ENCODE data around the gene ABHD17A.
A peak's percentile ranks its signal among the peaks of the same experiment; 100 is the strongest.
"Not testable (repeated sequence)": the region's sequence is repeated elsewhere in the genome, so short reads cannot be mapped to it uniquely, and the experiment has no call there.

The ABHD17A gene

DNA sequence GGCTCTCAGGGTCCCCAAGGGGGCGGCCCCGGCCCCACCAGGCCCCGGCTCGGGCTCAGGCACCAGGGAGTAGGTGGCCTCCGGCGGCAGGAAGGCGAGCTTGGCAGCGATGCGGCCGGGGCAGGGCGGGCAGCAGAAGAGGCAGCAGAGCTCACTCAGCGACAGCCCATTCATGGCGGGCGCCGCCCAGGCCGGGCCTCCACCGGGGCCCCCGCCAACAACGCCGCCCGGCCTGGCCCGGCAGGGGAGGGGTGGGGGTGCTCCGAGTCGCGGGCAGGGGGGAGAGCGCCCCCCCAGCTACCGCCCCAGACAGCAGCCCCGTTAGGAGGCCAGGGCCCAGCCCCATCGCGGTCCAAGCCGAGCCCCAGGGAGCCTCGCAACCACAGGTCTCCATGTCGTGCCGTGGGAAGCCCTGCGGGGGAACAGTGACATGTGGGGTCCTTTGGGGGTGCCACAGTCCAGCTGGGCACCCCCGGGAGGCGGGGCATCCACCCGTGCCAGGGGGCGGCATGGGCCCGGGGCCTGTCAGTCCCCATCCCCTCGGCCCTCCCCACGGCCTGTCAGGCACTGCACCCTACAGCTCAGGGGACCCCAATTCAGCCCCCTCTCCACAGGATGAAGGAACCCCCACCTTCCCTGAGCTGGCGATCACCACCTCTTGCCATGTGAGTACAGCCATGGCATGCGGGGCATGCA, 3.8 kb downstream of the ABHD17A start:
- DNase-seq (ENCODE audit: low read depth in 2 of 2): not testable (repeated sequence)

DNA sequence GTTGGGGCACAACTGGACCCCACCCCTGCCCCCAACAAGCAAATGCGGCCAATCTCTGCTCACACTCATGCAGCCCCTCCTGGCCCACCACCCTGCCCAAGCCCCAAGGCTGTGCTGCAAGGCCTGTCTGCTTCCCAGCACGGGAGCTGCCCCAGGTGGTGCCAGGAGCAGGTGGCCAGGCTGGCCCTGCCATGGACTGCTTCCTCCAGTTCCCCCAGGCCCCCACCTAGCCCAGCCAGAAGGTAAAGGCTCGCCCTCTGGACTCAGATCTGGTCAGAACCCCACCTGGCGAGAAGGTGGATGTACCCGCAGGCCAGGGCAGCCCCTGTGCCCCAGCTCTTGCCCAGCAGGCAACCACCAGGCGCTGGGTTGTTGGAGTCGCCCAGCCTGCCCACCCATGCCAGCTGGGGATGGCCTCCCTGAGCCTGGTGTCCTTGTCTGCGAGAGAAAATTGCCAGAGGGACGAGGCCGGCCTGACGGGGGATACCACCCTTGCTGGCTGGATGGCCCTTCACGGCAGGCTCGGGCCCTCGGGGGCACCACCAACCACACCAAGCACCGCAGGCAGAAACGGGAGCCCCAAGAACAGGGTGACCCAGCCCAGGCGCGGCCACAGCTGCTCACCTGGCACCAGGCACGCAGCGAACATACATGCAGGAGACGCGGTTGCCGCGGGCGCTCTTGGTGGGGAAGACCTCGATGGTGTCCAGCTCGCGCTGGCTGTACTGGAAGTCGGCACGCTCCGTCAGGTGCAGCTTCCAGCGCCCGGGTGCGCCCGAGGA, 4.5 kb downstream of the ABHD17A start:
- no peak for DNase-seq (ENCODE audit: low read depth in 2 of 2)

DNA sequence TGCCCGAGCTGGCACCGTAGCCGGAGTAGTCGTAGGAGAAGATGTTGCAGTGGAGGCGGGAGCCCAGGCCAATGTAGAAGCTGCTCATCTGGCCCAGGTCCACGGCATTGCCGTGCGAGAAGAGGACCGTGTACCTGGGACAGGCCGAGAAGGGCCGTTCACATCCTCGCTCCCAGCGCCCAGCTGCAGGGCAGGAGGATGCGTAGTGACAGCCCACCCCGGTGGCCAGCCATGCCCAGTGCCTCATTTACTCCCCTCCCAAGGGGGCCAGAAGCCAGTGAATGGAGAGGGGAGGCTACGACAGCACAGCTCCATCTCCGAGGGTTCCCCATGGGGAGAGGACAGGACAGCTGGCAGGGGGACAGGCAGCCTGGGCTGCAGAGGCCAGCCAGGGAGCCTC, 5.3 kb downstream of the ABHD17A start:
- not testable (repeated sequence) for DNase-seq (ENCODE audit: low read depth in 2 of 2)

DNA sequence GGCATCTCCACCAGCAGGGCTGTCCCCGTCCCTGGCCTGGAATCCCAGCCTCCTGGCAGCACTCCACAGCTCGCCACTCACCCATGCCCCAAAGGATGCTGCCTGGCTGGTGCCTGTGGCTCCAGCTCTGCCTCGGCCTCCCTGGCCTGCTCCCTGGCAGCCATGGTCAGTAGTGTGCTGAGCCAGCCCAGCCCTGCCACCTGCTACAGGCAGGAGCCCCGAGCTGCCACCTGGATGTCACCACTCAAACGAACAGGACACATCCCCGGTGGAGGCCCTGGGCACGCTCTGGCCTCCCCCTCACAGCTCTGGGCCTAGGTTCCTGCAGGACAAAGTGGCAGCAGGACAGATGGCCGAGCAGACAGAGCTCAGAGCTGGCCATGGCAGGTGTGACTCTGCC, 6.7 kb downstream of the ABHD17A start:
- DNase-seq (ENCODE audit: low read depth in 2 of 2): not testable (repeated sequence)

DNA sequence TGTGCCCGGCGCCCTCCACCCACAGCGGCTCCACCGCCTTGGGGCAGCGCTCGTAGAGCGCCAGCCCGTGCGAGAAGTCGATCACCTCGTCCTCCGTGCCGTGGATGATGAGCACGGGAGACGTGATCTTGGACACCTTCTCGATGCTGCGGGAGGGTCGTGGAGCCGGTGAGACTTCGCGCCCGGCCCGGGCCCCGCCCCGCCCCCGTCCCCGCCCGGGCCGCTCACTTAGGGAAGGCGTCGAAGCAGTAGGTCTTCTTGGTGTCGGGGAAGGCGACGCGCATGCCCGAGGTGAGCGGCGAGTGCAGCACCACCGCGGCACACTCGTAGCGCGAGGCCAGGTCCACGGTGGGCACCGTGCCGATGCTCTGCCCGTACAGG, 8.0 kb downstream of the ABHD17A start:
- DNase-seq (ENCODE audit: low read depth in 2 of 2): not testable (repeated sequence)

DNA sequence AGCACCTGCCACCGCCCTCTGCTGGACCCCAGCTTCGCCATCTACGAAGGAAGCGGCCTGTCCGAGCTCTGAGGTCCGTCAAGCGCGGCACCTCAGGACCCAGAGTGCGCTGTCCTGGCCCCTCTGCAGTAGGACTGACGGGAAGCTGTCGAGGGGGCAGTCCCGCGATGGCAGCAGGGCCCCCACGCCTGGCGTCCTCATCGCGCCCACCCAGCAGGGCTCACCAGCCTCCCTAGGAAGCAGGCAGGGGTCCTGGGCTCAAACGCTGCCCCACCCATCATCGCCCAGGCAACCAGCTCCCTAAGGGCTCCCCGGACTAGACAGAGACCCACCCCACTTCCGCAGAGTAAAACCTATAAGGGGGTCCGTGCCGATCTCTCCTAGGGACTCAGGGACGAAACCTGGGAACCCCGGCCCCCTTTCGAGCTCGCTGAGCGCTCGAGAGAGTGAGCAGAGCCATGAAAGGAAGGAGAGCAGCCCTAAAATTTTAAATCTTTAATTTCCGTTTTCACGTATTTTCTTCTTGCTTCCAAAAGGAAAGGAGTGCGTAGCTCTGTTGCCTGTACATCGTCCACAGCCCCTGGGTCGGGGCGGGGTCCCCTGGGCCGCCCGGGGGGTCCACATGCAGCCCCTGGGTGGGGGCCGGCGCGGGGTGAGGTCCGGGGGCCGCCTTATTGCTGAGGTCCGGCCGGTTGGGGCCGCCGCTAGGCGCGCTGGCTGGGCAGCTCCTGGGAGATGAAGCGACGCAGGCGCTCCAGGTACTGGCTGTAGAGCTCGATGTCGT, 8.6 kb downstream of the ABHD17A start:
- not testable (repeated sequence) for DNase-seq (ENCODE audit: low read depth in 2 of 2)

DNA sequence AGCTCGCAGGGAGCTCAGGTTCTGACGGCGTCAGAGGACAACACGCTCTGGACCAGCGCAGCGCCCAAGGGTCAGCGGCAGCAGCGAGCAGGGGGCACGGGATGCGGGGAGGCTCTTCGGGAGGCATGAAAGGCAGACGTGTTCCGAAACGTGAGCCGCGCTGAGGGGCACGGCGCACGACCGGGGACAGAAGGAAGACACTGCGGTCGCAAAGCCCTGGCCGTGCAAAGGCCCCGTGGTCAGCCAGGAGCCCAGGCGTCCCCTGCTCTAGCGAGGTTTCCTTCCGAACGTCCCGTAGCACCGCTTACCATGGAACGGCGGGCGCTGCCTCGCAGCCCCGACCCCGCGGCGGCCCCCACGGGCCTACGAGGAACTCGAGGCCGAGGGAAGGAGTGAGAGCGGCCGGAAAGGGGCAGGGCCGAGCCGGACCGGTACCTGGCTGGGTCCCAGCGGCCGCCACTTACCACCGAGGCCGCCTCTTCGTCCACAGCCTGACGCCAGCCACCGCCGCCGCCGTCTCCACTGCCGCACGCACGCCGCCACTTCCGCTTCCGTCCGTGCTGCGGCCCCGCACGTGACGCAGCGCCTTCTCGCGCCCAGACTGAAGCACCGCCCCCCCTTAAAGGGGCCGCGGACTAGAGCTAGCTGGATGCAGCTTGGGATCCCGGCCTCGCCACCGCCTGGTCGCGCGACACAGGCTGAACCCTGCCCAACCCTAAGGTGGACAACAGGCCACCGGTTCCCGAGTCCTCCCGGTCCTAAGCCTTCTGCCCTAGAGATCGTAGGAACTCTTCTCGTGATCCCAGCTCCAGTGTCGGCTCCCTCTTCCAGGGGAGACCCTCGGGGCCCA, 9.4 kb downstream of the ABHD17A start:
- DNase-seq (ENCODE audit: low read depth in 2 of 2): peak; percentile 64 to 72

DNA sequence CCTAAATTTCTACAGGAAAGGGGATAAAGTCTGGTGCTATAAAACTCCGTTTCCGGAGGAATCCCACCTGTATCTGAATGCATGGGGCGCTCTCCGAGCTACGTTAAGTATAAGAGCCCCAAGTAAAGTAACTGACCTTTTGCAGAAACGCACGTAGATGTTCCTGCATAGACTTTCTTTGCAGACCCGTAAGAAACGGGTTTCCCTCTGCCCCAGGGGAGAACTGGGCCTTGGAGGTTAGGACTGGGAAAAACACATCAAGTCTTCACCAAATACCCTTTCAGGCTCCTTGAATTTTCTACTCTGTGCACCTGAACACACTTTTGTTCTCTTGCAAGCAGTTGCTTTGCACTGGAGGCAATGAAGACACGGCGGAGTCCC, 10.0 kb downstream of the ABHD17A start:
- DNase-seq (ENCODE audit: low read depth in 2 of 2): not testable (repeated sequence)

DNA sequence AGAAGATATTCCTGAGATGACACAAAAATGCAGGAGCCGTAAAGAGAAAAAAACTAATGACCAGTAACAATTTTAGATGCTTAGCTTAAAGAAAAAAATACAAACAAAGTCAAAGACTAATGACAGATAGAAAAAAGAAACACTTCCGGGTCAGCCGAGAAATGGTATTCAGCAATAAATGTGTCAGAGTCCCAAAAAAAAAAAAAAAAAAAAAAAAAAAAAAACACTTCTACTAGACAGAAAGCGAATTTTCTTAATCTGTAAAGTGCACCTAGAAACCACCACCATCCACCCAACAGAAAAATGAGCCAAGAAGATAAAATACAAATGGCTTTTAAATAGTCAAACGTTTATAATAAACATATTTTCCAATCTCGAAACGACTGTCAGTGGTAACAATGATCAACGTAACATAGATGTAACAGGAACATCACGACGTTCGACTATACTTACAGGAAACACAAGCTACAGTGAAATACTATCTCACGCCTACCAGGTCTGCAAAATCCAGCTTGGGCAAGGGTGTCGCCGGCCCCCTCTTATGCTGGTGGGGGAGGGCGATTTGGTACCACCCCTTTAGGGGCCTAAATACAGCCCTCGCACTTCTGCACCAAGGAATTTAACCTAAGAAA, 10.6 kb downstream of the ABHD17A start:
- DNase-seq (ENCODE audit: low read depth in 2 of 2): no peak

DNA sequence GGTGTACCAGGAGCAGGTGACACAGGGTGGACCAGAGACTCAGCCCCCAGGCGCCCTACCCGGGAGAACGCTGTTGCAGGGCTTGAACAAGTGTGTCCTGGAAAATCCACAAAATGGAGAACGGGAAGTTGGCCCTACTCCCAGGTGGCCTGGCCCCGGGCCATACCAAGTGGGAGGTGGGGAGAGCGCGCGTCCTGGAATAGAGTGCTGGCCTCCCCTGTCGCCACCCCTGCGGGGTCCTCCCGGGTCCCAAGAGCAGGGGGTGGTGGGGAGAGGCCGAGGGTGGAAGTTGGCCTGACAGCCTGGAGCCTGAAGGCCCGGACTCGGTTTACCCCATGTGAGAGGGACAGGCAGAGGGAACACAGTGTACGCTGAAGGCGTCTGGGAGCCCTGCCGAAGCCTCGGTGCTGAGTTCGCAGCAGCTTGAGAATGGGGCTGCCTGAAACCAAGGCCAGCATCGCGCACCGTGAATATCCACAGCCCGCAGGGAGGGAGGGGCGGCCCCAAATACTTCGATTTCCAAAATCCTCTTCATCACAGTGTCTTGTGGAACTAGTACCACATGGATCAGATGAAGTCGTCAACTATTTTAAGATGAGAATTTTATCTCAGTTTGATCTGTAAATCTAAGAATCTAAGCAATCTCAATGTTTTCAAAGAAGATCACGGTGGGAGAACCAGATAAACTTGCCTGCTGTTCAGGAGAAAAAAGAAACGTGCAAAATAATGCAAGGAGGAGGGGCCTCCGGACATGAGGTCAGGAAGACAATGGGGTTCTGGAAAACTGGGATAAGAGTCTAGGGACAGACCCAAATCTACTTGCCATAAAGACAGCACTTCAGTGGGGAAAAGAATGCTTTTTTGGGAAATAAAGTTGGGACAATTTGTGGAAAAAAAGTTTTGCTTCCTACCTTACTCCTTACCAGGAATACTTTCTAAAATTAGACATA, 11.5 kb downstream of the ABHD17A start:
- no peak for DNase-seq (ENCODE audit: low read depth in 2 of 2)

DNA sequence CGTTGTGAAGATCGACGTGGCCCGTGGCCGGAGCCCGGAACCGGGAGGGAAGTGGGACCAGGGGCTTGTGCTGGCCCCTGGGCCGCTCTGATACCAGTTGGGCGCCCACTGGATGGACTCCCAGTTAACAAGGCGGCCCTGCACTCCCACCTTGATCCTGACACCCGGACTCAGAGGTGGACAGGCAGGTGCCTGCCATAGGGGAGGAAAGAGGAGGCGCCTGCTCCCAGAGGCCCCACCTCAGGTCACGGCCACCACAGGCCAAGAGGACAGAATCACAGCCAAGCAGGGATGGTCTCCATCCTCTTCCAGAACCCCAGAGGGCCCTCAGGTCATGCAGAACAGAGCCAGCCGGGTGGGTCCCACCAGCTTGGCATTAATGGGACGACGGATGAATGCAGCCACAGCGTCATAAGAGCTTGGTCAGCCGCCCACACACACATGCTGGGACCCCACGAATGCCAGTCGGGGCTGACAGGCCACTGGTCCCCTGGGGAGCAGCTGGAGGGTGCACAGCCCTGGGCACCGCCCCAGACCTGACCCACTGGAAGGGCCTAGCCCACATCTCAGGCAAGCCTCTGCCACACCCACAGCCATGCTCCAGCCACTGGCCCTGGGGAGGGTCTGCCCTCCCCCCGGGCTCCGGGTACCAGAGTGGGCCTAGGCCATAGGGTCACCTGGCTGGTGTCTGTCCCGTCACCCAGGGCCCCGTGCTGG, 12.3 kb downstream of the ABHD17A start:
- DNase-seq (ENCODE audit: low read depth in 2 of 2): no peak

DNA sequence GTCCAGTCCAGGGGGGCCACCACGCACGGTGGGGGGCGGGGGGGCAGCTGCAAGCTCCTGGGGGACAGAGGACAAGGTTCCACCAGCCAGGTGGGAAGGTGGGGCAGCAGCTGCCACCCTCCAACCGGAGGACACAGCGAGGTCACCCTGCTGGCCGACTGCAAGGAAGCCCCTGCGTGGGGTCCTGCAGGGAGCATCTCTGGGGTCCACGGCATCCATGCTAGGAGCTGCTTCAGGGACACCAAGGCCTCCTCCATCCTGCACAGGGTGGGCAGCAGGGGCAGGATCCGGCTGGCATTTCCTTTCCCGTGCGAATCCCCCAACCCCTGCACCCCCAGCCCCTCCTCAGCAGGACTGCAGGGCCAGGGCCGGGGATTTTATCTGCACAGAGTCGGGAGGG, 13.7 kb downstream of the ABHD17A start:
- DNase-seq (ENCODE audit: low read depth in 2 of 2): no peak

DNA sequence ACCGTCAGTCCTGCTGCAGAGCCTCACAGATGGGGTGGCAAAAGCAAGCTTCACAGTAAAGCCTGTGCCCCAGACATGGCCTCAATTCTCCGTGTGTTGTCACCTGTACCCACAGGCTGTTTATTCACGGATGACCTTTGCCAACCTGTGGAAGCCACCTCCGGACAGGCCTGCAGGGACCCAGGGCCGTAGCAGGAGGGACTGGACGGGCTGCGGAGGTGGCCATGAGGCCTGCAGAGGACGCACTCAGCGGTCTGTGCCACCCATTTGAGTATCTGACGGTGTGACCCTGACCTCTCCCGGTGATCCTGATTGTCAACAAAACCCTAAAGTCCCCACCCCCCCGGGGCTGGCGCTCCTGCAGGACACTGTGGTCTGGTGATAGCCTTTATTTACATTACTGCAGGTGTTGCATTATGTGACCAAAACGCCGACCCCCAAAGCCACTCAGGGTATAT, 14.1 kb downstream of the ABHD17A start:
- no peak for DNase-seq (ENCODE audit: low read depth in 2 of 2)

DNA sequence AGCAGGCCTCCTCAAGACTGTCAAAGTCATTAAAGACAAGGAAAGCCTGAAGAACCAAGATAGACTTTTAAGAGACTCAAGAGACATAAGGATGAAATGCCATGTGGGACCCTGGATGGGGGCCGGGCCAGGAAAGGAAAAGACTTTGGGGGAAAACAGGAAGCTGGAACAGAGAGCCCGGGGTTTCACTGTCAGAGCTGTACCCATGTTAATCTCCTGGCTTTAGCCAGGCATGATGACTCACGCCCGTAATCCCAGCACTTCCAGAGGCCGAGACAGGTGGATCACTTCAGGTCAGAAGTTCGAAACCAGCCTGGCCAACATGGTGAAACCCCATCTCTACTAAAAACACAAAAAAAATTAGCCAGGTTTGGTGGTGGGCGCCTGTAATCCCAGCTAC, 16.3 kb downstream of the ABHD17A start:
- DNase-seq (ENCODE audit: low read depth in 2 of 2): no peak

DNA sequence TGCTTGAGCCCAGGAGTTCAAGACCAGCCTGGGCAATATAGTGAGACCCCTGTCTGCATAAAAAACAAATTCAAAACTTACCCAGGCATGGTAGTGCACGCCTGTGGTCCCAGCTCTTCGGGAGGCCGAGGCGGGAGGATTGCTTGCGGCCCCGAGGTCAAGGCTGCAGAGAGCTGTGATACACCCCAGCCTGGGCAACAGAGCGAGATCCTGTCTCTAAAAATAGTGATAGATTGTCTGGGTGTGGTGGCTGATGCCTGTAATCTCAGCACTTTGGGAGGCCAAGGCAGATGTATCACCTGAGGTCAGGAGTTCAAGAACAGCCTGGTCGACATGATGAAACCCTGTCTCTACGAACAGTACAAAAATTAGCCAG, 18.0 kb downstream of the ABHD17A start:
- no peak for DNase-seq (ENCODE audit: low read depth in 2 of 2)

DNA sequence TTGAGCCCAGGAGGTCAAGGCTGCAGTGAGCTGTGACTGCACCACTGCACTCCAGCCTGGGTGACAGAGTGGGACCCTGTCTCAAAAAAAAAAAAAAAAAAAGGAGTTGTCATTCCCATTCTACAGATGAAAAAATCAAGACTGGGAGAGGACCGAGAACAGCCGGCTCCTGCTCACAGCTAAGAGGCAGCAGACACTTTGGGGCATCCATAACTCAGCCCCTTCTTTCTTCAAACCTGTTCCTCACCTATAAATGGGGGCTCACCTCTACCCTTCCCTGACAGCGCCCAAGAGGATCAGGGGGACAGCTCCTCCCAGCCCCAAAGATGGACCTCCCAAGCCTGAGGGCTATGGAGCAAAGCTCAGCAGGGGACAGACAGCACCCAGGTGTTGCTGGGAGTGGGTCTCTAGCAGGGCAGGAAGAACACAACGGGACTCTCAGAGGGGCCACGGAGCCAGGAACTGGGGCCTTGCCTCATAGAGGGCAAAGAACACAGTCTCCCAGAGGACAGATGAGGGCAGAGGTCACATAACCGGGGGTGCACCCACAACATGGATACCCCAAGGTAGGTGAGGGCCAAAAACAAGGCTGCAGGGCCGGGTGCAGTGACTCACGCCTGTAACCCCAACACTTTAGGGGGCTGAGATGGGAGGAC, 18.5 kb downstream of the ABHD17A start:
- no peak for DNase-seq (ENCODE audit: low read depth in 2 of 2)

DNA sequence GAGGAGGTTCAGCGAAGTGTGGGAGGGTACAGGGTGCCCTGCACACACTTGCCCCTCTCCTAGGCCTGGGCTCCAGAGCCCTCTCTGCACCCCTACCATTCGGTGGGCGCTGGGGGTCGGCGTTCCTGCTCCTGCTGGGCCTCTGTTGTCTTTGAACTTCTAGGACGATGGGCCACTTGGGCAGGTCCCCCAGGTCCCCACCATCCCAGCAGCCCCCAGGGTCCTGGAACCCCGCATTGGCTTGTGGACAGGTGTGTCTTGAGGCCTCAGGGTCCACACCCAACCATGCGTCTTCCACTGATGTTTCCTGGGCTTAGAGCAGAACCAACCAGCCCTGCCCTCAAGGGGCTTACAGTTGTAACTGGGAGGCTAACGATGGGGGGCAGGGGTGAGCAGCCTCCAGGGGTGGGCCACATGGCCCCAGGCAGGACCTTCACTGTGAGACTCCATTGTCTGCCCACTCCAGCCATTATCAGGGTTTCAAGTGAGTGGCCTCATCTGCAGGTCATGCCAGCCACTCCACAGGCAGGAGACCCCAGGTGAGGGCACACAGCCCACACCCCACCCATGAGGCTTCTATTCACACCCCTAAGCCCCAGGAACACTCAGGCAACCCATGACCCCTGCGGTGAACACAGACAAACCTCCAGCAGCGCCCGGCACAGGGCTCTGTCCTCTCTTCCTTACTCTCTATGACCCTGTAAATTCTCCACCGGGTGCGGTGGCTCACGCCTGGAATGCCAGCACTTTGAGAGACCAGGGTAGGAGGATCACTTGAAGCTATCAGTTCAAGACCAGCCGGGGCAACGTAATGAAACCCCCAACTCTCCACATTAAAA, 19.9 kb downstream of the ABHD17A start:
- DNase-seq (ENCODE audit: low read depth in 2 of 2): no peak

Data from fibroblast of skin of left quadriceps (primary cell).